HG02642 (cell line): ENCODE measurements around the gene CCDC171.

Experiments
- ATAC-seq: cut with Tn5 transposase; IDR thresholded peaks from one replicate; pipeline ENCODE4 v1.9.1; 2021; ENCODE audit warnings: mild to moderate bottlenecking; ENCODE audit not compliant: unreplicated experiment, poor library complexity

CCDC171 gene

DNA sequence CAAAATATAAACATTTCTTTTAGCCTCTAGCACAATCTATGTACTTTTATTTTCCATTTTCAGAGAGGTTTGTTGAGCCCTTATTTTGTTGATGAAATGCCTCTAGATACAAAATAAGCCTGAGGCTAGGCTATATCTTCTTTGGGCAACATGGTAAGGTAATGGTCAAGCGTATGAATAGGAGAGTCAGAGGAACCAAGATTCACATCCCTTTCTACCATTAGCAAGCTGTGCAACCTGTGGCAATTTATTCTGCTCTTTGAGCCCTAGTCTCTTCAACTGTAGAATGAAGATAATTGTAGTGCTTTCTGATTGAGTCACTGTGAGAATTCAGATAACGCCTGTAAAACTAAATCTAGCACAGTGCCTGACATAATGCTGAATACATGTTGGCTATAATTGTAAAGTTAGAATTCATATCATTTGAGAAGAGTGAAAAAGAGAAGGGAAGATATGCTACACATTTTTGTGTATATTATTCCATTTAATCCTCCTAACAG is 412.5 kb downstream of the CCDC171 start:
- ATAC-seq, result no peak

DNA sequence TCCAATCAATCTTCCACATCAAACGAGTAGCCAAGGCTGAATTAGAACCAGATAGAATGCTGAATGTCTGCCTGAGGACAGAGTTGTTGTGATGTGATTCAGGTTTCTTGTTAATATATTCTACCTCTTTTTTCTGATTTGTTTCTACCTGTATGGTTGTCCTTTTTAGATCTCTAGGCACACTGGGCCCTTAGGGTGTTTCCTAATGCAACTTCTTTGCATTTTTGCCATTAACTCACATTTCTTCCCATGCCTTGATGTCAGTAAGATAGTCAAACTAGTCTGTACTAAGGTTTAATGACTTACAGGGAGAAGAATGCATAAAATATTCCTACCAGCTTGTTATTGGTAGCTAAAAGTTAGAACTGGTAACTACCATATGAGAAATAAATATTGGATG is 413.6 kb downstream of the CCDC171 start:
- ATAC-seq, result no peak

DNA sequence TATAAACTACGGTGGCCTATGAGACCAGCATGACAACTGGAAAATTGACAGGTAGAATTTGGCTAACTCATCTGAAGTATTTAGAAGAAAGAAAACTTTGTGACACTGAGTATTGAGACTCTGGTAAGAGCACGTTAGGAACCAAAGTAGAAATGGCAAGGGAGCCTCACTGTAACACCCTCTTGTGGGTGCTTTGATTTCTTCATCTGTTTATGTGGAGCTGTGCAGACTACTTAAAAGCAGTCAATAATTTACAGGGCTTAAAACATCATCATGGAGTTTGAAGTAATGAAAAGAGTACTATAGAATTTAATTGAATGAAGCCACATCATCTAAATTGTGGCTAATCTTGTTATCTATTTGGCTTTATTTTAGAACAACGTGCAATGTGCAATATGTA is 414.2 kb downstream of the CCDC171 start:
- no peak for ATAC-seq

DNA sequence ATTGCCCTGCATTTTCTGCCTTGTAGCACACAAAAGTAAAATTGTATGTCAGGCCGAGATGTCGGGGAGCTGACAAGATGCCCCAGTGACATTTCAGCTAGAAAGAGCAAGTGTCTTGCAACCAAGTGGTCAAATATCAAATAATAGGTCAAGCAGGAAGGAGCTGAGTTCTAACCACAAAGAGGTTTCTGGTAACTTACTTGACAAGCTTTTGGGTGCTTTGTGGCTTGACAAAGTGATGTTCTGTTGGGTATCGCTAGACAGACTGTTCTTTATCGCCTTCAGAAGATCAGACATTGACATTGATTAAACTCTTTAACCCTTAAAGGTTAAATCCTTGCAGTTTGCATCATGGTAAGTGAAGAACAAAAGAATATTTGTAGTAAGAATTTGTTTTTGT is 419.9 kb downstream of the CCDC171 start:
- ATAC-seq, result no peak

DNA sequence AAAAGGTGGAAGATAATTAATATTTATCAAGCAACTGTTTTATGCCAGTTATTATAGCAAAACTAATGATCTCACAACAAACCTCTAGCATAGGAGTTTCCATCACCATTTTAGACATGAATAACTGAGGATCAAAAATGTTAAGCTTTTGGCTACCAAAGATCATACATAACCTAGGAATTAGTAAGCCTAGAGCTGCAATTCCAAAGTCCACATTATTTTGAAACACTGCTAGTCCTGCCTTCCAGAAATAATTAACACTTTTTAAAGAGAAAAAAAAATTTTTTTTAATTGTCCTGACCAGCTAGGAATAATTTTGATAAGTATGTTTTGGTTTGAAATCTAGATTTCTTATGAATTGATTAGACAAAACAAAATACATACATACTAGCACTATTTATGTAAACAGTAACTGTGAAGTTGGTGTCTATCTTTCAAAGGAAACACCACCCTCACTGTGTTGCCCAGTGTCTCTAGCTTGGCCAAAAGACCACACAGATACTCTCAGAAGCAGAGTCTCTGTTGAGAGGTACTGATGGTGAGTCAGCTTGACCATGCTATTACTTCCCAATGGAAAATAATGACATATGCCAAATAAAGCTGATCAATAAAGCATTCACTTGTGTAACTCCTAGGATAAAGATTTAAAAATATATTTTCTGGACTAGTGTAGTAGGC is 422.4 kb downstream of the CCDC171 start:
- no peak for ATAC-seq

DNA sequence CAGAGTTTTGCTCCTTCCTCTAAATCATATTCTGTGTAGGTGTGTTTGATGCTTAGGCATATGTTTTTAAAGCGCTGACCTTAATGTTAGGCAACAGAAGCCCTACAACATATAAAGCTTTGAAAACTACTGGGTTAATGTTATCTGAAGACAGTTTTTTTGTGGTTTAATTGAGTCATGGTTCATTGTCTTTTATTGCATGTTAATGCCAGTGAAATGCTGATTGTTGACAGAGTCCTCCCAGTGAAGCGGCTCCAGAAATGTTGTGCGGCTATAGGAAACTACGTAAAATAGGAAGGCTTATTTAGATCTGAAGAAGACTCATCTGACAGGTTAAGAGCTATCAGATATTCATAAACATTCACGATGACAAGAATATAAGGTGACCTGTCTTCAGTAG is 424.6 kb downstream of the CCDC171 start:
- ATAC-seq, result no peak

DNA sequence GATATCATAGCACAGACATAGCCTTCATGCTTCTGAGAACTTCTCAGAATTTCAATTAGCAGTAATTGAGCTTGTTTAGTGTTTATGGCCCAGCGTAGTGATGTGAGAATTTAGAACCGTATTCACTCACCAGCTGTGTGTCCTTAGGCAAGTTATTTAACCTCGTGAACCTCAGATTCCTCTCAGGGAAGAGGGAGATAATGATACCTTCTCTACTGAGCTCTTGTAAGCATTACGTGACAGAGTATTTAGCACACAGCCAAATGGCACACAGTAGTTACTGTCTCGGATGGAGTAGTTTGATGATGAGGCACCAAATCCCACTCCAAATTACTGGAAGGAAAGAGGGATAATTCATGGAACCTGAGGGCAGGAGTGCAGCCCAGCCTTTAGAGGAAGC is 429.3 kb downstream of the CCDC171 start:
- ATAC-seq, result no peak

DNA sequence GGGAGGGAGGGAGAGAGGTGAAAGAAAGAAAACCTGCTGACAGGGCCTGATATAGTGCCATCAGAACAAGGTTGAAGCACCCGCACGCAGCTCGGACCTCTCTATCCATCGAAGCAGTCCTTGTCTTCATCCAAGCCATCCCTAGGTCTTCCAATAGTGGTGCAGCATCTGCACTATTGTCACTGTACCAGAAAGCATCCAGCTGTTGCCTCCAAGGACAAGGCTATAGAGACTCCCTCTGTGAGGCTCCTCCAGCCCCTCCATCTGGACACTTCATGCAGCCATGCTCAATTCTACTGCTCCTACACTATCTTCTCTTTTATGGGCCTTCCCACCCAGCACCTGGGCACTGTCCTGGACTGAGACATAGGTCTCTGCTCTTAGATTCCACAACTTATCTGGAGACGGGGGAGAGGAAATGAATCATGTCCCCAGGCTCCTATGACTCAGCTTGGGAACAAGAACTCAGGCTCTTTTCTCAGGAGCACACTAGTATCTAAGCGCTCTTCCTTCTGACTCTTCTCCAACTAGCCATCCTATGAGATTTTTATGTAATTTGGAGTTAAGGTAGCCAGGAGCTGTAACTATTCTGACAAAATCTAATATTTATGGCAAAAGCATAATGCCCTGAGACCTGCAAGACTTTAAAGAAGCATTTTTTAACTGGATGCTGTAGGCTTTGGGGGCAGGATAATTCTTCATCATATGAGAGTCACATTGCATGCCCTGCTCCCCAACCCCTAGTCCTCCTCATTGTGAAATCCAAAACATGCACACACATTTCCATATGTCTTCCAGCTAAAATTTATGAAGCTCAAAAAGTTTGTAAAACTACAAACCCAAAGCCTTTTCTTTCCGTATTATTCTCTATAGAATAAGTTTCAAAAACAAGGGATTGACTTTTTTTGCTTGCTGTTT is 446.8 kb downstream of the CCDC171 start:
- no peak for ATAC-seq

DNA sequence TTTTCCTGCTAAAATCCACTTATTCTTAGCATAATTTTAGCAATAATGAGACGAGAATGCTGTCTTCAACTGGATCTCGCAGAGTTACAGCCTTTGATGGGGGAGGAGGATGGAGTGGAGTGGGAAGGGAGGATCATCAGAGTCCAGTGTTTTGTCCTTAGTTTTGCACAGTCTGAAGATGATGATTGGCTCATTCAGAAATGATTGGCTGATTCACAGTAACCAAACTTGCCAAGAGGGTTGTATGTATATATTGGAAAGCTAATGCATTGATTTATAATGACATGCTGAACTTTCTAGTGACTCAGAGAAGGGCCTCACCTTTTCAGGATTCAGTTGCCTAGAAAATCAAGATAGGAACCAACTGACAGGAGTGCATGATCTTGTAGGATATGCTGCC is 448.0 kb downstream of the CCDC171 start:
- no peak for ATAC-seq

DNA sequence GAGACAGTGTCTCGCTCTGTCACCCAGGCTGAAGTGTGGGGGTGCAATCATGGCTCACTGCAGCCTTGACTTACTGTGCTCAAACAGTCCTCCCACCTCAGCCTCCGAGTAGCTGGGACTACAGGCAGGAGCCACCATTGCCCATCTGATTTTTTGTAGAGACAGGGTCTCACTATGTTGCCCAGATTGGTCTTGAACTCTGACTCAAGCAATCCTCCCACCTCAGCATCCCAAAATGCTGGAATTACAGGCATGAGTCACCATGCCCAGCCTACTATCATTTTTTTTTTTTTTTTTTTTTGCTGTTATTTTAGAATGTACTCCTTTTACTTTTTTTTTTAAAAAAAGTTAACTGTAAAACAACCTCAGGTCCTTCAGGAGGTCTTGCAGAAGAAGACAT is 449.0 kb downstream of the CCDC171 start:
- ATAC-seq, result no peak

DNA sequence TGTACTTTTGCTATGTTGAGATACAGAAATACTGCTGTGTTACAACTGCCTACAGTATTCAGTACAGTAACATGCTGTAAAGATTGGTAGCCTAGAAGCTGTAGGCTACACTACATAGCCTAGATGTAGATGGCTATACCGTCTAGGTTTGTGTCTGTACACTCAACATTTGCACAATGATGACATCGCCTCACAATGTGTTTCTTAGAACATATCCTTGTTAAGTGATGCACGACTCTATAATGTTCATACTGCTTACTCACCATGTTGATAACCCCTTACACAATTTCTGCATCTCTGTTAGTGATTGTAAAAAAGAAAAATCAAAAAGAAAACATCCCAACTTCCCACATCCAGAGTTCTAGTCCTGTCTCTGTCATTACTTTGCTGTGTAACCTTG is 450.0 kb downstream of the CCDC171 start:
- ATAC-seq, result no peak

DNA sequence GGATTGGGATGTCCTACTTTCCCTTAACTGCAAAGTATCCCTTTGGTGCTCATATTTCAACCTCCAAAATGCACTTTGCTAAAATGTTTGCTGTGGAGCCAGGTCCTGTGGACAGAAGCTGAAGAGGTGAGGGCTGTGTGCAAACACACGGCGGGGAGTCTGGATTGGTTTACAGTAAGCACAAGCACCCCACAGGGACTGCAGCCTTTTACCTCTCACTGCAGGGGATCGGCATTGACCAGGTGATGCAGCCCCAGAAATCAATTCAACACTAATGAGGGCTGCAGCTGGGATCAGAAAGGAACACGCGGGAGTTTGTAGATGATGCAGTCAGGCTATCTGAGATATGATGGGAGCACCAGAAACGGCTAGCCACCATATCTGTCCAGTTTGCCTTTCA is 450.9 kb downstream of the CCDC171 start:
- no peak for ATAC-seq

DNA sequence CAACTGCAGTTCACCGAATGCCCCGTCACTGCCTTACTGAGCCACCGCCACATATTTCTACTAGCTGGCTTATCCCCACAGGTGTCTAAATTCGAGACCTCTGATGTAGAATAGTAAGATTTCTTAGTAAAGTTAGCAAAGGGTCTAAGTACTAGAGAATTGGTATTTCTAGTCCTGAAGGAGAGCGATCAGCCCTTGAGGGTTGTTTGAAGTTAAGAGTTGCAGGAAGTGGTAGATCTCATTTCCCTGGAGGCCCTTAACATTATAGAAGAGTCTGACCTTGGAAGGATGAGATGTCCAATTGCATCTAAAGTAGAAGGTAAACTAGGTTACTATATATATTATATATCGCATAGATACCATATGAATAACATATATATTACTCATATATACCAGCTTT is 451.8 kb downstream of the CCDC171 start:
- no peak for ATAC-seq

DNA sequence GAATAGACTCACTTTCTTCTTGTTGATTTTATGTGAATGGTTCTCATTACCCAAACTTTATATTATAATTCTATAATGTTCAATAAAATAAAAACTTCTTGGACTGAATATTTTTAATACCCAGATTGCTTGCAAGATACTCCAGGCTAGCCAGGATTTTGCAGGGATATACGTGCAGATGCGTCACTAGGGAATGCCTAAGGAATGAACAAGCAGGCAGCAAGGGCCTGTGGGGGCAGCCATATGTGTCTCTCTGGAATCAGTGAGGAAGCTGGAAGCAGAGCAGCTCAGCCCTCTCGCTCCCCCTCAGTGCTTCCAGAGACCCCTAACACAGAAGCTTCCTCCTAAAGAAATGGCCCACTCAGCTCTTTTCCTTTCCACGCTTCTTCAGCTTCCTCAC is 457.4 kb downstream of the CCDC171 start:
- ATAC-seq, result no peak

DNA sequence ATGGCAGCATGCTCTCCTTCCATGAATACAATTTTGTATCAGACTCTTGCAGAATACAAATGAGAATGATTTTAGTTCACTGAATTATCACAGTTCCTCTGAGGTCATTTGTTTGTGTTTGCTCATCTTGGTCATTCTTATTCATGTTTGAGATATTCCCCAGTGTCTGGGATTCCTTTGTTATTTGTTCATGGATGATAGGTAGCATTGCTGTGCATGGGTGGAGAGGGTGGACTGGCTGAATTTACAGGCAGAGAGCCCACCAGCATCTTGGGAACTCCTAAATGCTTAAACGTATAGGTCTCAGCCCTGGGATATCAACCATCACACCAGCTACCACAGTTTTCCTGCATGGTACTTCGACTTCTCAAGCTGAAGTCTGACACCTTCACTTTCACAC is 459.8 kb downstream of the CCDC171 start:
- no peak for ATAC-seq

DNA sequence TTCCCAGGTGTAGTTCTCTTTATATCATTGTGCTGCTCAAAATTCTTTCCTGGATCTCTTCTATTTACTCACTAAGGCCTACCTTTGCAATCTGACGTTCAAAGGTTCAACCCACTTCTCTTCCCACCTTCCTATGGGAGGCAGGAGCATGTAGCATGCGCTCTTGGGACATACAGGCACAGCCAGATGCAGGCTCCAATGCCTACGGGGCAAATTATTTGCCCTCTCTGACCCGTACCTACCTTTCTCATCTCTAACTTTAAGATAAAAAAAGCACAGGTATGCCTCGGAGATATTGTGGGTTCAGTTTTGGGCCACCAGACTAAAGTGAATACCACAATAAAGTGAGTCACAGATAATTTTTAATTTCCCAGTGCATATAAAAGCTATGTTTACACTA is 460.5 kb downstream of the CCDC171 start:
- ATAC-seq, result no peak

DNA sequence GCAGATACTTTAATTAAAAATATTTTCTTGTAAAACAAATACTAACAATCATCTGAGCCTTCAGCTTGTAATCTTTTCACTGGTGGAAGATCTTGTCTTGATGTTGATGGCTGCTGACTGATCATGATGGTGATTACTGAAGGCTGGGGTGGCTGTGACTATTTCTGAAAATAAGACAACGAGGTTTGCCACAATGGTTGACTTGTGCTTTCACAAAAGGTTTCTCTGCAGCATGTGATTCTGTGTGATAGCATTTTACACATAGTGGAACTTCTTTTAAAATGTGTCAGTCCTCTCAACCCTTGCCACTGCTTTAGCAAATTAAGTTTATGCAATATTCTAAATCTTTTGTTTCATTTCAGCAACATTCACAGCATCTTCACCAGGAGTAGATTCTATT is 461.0 kb downstream of the CCDC171 start:
- ATAC-seq, result no peak

DNA sequence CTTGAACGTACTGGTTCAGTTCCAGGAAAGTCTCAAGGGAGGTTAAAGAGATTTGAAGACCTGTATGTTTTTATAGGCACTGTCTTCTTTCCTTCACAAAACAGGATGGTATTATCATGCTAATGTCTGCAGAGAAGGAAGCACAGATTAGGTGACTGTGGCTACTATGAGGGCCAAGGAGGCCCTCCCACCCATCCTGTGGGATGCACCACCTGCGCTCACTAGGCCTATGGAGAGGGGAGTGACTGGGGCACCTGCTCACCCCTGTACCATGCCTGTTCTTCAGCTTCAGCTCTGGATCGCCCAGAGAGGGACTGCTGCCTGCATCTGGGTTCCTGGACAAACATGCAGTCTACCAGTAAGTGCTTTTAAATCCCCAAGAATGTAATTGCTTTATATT is 469.4 kb downstream of the CCDC171 start:
- no peak for ATAC-seq

DNA sequence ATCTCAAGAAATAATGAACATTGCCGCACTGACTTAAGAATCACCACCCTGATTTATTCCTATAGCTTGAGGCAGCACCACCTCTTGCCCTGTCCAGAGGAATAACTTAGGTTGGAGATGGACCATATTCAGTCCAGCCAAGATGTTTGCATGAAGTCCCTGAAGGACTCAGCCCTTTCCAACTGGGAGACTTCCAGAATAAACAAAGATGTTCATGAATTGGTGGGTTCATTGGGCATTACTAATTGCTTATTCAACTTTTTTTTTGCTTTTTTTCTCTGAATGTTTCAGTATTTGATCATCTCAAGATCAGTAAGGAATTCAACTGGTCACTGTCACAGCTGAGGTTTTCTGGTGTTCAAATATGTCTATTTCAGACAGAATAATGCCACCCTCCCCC is 470.6 kb downstream of the CCDC171 start:
- no peak for ATAC-seq
